NAMALWA (cell line): Measurements from ENCODE around the gene TBKBP1.

Experiments used
- DNase-seq: peaks from one replicate; pipeline ENCODE4 v3.0.0-alpha.2; 2015; ENCODE audit warnings: low spot score

TBKBP1 gene

DNA sequence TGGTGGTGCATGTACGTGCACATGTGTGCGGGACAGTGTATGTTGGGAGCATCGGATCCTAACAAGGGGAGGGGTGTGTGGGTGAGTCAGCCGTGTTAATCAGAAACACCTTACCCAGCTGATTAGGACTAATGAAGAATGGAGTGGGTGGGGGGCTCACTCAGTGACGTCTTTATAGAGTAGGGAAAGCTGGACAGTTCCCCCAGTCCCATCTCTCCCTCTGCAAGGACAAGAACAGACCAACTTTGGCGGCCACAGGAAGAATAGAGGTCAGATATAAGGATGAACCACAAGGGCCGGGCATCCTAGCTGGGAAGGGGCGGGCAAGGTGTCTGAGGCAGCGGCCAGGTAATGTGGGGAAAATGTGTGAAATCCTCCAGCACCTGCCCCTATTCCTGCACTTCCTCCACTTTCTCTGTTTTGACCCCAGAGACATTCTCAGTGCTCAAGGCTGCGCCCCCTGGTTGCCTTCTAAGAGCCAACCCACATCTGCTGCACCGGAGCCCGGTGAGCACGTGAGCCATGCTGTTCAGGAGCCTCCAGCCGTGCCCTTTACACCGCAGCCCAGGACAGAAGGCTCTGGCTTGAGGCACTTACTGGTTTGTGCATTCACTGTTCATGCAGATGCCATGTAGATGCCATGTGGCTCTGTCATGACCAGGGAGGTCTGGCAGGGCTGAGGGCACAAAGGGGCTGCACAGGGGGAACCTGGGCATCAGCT lies 20.2 kb downstream of the TBKBP1 start:
- DNase-seq = peak; percentile 70

DNA sequence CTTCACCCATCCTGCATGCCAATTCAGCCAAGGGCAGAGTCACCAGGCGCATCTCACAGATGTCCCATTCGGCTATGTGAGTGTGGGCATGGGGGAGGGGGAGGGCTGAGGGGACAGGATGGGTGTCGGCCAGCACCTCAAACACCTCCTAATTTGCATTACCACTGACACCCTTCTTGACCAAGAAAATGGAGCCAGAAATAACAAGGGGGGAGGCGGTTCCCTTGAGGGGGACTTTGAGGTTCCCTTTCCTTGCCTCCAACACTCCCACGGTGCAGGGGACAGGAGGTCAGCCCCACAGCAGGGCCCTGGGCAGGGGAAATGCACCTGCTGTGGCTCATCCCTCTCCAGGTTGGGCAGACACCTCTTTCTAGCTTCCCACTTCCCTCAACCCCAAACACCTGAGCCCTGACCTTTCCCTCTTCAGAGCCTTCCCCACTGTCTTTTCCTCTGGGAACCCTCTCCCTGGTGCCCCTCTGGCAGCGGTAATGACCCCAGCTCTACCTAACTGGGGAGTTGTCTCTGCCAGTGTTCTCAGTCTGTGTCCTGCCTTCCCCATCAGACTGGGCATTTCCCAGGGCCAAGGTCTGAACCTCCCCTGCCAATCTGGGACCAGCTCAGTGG lies 20.9 kb downstream of the TBKBP1 start:
- DNase-seq = no peak

DNA sequence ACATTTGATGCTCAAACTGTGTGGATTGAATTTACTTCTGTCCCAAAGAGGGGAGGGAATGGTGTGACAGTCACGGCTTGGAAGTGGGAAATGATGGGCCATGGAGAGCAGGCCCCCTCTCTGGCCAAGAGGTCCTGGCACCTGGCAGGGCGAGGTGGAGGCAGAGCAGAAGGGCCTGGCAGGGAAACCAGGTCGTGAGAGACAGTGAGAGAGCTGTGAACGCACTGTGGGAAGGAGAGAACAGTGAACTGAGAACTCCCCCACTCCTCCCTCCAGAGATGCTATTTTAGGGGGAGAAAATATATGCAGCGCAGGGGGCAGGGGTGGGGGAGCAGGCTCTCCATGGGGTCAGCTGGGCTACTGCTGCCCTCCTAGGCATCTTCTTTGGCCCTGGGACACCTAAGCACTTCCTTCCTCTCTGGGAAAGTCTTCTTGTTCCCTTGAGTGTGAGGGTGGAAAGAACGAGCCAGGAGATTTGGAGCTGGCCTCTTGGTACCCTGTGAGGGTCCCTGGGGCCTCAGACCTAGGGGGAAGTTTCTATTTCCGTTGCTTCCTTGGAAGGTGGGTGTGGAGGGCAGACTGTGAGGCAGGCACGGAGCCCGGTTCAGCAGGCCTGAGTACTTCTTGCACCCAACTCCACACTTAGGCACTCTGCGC lies 21.8 kb downstream of the TBKBP1 start:
- DNase-seq = no peak

DNA sequence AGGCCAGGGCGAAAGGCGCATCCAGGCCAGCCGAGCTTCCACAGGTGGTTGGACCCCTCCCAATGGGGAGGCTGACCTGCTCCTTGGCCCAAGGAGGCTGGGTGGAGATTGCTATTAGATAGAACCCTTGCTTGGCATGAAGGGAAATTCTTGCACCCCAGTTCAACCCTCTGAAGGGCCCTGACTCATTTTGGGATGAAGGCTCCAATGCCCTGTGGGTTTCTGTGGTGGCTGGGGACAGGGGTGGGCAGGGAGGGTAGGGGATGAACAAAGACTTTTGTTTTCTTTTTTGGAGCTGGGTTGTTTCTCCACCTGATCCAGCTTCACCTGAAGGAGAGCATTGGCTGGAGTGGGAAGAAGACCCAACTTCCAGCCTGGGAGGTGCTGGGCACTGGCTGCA lies 22.4 kb downstream of the TBKBP1 start:
- no peak for DNase-seq

DNA sequence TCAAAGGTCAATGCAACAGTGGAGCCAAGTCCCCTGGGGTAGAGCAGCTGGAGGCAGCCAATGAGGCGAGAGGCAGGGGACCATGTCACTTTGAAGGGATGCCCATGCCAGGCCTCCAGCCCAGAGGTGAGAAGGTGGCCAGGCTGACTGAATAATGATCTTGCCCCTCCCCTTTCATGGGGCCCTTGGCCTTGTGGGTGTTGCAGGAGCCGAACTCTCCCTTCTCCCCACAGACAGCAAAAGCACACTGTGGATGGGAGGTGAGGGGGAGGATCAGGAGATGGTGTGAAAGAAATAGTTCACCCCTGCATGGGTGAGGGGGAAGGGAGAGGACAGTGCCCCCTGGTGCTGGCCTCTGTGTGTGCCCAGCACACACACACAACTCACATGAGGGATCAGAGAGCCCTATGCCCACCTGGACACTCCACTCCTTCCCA lies 23.3 kb downstream of the TBKBP1 start:
- DNase-seq = no peak

DNA sequence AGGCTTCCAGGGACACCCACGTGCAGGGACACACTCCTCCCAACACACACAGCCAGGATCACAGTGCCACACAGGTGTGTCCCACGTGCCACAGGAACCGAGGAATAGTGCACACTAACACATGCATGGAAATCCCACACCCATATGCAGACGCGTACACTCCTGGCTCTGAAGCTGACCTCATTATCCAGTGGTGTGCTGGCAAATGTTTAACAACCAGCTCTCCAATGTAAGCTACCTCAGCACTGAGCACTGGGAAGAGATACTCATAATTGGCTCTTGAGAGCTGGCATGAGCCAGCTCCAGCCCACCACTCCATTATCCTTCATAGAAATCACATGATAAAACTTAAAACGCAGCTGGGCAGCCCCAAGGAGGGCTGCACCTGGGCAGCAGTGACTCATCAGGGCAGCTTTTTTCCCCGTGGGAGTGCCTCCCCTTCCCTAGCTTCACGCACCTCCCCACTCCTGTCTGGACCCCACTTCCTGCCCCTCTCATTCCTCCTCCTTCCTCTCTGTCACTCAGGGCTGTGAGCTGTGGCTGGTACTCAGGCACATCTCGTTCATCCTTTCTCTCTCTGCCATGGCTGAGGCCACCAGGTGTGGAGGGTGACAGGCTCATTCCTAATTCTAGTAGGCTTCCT lies 24.1 kb downstream of the TBKBP1 start:
- DNase-seq = no peak

DNA sequence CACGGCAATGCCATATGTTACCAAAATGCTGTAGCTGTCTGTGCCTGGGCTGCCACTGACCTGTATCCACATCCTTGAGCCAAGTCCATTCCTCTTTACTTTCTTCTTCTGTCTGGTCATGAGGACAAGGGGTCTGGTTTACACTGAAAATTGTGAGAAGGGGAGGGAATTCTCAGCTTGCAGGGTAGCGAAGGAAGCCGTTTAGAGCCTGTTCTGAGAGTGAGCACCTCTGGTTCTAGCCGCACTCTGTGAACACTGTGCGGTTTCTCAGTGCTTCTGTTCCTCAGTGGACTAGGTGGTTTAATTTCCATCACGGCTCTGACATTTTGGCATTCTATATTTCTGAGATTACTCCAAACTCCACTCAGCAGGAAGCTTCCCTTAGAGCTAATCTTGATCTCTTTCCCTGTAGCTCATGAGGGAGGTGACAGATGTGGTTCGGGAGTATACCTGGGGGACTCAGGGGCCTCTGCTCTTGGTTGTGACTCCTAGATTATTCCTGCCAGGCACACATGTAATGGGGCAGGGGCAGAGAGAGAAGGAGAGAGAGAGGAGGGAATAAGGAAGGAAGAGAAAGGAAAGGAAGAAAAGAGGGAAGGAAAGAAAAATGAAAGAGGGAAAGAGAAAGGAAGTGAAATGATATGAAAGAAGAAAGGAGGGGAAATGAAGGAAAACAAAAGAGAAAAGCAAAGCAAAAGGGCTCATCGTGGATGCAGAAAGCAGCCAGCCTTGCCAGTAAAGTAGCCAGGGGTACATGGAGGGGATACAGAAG lies 24.9 kb downstream of the TBKBP1 start:
- DNase-seq = no peak

DNA sequence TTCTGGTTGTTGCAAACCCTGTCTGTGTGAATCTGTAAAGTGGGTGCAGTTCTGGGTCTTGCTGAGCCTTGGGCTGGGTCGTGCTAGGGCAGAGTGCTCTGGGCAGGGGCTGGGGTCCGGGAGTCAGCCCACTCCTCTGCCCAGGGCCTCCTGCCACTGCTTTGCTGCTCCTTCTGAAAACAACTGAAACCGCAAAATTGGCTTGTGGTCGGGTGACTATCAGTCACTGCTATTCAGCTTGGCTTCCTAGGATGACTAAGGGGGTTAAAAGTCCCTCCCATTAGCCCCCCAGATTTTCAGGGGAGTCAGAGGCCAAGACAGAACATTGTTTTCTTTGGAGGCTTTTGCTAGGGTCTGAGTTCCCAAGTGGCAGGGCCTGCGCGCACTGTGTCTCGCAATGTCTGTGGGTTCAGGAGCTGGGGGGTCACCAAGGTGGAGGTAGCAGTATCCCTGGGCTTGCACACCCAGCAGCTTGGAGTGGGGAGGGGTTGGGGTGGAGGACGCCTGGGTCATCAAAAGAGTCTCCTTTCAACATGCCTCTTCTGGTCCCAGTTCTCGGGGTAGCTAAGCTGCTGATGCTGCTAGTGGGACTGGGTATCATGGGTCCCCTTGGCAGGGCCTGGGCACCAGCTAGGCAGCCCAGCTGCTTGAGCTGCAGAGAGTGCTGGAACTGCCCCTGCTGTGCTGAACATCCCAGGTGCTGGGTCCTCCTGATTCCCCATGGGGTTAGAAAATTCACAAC lies 25.6 kb downstream of the TBKBP1 start:
- DNase-seq = no peak

DNA sequence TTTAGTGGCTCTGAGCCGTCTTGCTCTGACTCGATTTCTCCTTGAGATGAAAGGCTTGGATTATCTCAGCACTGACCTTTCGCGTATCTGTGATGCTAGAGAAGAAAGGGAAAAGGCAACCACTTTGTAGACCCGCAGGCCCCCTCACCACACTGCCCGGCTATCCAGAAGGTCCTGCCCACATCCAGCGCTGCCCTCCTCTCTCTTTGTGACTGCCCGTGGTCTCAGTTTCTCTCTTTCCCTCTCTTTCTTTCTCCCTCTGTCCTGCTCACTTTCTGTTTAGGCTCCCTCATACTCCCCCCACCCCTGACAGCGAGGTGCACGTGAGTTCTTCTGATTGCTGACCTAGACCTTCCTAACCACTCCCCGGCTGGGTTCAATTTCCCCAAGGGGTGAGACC lies 26.2 kb downstream of the TBKBP1 start:
- no peak for DNase-seq

DNA sequence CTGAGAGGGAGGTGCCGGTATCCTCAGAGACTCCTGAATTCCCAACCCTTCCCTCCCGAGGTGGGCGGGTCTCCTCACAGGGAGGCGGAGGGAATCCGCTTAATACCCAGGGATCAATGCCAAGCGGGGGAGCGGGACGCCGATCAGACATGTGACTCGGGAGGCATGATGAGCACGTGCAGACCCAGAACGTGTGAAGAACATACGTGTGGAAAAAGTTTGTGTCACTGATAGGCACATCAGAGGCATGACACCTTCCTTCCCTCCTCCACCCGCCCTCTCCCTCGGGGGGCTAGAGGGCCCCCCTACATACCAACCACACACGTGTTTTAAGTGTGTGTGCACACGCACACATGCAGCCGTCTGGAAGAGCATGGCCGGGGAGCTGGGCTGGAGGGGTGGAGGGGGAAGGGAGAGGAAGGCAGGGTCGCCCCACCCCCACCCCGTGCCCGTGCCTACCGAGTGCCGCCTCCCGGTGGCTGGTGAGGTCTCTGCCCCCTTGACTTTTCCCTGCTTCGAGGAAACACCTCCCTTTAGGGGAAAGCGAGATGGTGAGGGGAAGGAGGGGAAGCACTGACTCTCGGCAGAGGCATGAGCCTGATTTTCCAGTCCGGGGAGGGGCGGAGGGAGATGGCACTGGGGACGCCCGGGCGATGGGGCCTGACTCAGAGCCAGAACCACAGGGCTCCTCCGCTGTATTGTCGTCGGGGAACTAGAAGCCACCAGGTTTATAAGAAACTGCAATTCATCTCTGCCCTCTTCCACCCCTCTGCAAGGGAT lies 27.0 kb downstream of the TBKBP1 start:
- no peak for DNase-seq

DNA sequence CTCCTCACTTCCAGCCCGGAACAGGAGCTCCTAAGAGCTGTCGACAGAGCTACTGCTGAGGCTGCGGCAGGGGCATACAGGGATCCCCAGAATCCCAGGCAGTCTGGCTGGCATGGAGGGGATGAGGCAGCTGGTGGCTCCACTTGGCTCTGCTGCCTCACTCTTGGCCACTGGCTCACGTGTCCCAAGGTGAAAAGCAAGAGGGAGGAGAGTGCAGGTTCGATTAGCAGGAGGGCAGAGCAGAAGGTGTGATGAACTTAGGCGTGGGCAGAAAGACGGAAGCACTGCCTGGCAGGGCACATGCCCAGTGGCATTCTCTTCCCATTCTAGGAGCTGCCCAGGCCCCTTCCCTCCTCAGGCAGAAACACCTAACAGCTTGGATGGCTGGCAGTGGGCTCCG lies 27.8 kb downstream of the TBKBP1 start:
- DNase-seq = no peak

DNA sequence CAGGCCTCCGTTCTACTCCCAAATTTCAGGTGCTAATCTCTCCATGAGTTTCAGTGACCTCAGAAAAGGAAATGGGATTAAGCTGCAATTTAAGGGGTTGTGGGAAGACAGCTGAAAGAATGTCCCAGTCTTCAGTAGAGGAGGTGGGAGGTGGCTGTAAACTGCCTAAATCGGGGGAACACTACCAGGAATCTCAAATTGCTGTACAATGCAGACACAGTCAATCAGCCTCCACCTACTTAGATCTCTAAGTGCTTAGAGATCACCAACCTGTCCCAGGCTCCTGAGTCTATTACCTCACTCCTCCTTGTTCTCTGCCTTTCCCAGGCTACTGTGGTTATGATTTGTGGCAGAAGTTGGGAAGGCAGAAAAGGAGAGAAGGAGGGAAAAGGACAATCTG lies 30.7 kb downstream of the TBKBP1 start:
- DNase-seq = no peak

DNA sequence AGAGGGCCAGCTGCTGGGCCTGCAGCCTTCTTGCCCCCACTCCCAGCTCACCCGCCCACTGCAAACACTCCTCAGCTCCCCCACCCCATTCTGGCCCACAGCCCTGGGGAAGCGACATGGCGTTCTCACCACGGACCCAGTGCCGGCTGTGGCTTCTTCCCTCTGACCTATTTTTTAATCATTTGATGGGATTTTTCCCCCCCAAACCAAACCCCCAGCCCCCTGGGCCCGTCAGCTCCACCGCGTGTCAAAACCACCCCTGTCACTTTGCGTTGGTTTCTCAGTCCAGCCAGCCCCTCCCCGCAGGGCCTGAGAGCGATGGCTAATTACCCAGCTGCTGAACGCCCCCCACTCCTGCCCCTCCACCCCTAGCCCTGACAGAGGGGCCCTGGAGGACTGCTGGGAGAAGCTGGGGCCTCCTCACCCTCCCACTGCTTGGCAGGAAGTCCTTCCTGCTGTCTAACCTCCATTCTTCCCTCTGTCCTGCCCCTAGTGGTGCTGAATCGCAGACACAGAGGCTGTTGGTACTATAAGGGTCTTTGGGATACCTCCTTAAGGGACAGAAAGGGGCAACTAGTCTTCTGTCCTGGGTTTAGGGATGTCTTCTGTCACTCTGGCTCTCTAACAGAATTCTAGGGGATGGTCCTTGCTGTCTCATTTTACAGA lies 31.6 kb downstream of the TBKBP1 start:
- no peak for DNase-seq

DNA sequence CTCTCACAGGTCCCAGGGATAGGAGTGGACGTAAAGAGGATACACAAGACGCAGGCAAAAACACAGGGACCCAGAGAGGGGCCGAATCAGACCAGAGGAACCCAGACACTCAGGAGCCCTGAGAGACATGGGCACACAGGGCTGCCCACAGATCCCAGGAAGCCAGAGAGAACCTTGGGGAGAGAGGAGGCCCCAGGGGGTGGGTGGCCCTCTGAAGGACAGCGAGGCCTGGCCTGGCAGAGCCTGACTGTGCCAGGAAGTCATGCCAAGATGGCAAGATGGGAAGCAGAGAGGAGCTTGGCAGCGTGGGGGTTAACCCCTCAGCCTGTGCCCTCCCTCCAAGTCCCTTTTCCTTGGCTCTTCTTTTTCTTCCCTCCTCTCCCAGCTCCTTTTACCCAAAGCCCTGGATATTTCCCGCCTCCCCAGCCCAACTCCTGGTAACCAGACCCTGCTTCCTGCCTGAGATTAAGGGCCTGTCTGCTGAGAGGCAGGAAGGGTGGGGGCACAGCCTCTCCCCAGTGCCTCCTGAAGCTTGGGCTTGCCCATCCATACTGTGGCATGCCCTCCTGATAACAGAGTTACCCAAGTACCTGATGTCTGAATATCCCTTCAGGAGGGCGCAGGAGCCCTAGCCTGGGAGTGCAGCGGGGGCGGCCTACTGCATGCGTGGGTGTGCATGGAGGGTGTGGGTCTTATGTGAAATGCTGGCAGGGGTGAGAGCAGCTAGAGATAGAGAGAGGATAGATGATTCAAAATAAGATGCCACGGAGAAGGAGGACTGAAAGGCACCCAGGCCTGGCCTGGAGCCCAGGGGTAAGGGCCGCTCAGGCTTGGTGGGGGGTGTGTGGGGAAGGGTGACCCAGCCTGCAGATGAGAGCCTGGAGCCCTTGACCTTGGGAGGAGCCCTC lies 33.1 kb downstream of the TBKBP1 start:
- no peak for DNase-seq

DNA sequence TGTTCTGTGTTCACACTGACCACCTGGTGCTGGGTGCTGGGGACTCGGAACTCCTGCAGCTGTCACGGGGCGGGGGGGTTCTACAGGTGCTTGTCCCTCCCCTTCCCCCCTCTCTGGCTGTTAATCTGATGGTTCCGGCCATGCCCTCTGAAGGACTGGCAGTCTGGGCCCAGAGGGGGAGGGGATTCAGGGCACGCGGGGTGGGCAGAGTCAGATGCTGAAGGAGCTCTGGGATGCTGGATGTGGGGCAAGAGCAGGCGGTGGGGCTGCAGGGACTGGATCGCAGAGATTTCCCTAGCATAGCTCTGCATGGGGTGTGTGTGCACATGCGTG lies 33.7 kb downstream of the TBKBP1 start:
- no peak for DNase-seq

DNA sequence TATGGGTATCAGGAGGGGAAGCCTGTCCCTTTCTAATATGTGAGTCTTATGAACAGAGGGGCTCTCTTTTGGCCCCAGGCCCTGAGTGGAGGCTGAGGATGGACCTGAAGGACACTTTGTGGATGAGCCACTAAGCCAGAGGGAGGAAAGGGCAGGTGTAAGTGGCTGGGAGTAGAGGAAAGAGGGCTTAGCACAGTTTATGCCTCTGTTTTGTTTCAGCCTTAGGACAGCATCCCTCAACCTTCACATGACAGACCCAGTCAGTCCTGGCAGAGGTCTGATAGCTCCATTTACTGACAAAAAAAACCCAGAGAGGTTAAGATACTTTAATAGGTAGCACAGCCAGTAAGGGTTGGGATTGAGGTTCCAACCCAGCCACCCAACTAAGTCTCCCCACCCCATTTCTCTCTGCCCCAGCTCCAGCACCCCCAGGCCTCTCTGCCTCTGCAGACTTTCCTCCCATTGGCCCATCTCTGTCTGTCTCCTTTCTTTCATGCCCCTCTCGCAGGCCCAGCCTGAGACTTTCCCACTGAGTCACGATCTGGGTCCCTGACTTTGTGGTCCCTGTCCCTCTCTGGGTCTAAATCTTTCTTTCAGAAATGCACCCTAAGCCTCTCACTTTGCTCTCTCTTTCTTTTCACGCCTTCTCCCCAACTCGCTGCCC lies 34.4 kb downstream of the TBKBP1 start:
- DNase-seq = no peak

DNA sequence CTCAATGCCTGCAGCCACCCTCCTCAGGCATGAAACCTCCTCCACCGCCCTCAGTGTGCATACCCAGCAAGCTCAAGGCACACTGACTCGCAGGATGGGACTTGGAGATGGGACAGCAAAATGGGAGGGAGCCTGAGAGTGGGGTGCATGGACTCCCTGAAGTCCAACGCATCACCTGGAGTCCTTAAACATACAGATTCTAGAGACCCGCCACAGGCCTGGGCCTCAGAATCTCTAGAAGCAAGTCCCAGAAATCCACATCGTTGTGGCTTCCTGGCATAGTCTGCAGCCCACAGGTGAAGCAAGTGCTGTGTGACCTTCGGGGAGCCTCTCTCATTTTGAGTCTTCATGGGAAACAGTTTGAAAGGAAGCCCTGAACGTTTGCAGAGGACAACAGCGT lies 35.5 kb downstream of the TBKBP1 start:
- no peak for DNase-seq

DNA sequence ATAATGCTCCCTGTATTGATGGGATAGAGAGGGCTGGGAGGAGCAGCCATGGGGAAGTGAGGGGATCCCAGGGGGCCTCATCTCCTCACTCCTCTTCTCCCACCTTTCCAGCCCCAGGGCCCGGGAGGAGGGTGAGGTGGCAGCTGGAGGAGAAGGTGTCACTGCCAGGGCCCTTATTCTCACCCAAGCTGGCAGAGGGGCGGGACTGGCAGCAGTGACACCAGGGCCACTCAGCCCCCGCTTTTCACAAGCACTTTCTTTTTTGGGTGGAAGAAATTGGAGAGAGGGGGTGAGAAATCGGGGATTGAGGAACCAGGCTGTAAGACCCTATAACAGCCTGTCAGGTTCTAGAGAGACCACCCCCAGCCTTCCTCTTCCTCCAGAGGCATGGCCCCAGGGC lies 36.7 kb downstream of the TBKBP1 start:
- DNase-seq = no peak

DNA sequence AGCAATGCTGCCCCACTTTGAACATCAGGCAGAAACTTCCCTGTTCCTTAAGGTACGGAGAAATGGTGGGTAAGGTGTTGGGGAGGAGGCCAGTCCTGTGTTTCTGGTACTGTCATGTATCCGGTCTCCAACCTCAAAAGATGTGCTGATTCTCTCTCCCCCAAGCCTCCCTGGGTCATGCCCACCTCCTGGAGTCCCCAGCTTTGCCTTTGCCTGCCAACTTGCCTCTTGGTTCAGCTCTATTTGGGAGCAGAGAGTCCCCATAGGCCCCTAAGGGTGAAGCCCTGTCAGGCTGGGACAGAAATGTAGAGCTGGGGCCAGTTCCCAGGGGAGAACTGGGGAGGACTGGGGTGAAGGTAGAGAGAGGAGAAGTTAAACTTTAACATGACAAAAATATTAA lies 37.4 kb downstream of the TBKBP1 start:
- DNase-seq = no peak
